Neural cell (in vitro differentiated cells): ENCODE measurements around the gene BBS1. TPM values are rescaled to one million over a fixed set of nuclear protein-coding genes. Genes with fewer than 3 reads are reported as not detected.

Experiments
- H2AFZ ChIP-seq: fragments of 200-600, 300-800 bp; sonication (generic), shearing (Covaris generic); 2 replicates; pipeline ENCODE4 v1.6.0; 2014; ENCODE audit warnings: low read depth, mild to moderate bottlenecking, antibody characterized with exemption, low read length, moderate library complexity
- H3F3A ChIP-seq: fragments of 200-600 bp; shearing (Covaris generic); 2 replicates; pipeline ENCODE4 v1.6.1; 2016; ENCODE audit warnings: mild to moderate bottlenecking, moderate library complexity, mixed read lengths, antibody characterized with exemption, low read length; ENCODE audit not compliant: insufficient read depth, poor library complexity, severe bottlenecking
- H3K27ac ChIP-seq: fragments of 200-600, 300-800 bp; sonication (generic), shearing (Covaris generic); 2 replicates; pipeline ENCODE4 v1.5.1; 2014; ENCODE audit warnings: mild to moderate bottlenecking, low read length, moderate library complexity
- H3K27me3 ChIP-seq: fragments of 300-800, 200-600 bp; sonication (generic), shearing (Covaris generic); 2 replicates; pipeline ENCODE4 v1.6.0; 2014; ENCODE audit warnings: mild to moderate bottlenecking, low read depth, low read length, moderate library complexity; ENCODE audit not compliant: insufficient read depth
- H3K36me3 ChIP-seq: fragments of 300-800, 200-600 bp; sonication (generic), shearing (Covaris generic); 2 replicates; pipeline ENCODE4 v1.5.1; 2014; ENCODE audit warnings: mild to moderate bottlenecking, antibody characterized with exemption, low read length, moderate library complexity; ENCODE audit not compliant: insufficient read depth
- H3K4me2 ChIP-seq: fragments of 300-800, 200-600 bp; sonication (generic), shearing (Covaris generic); 2 replicates; pipeline ENCODE4 v1.6.0; 2014; ENCODE audit warnings: mild to moderate bottlenecking, low read length
- H3K4me3 ChIP-seq: fragments of 300-800, 200-600 bp; sonication (generic), shearing (Covaris generic); 2 replicates; pipeline ENCODE4 v1.5.1; 2014; ENCODE audit warnings: mild to moderate bottlenecking, low read length, moderate library complexity
- H3K79me2 ChIP-seq: fragments of 200-600 bp; shearing (Covaris generic); replicated peaks from 2 replicates; pipeline ENCODE4 v1.6.0; 2014; ENCODE audit warnings: mild to moderate bottlenecking, low read length, moderate library complexity; ENCODE audit not compliant: insufficient read depth
- H3K9ac ChIP-seq: fragments of 300-800, 200-600 bp; sonication (generic), shearing (Covaris generic); 2 replicates; pipeline ENCODE4 v1.6.1; 2016; ENCODE audit warnings: mild to moderate bottlenecking, low read length, mixed read lengths
- H3K9me2 ChIP-seq: fragments of 200-600 bp; shearing (Covaris generic); 2 replicates; pipeline ENCODE4 v1.6.1; 2016; ENCODE audit warnings: mild to moderate bottlenecking, low read length, mixed read lengths; ENCODE audit not compliant: insufficient read depth
- H3K9me3 ChIP-seq: fragments of 200-600, 300-800 bp; sonication (generic), shearing (Covaris generic); 2 replicates; pipeline ENCODE4 v1.6.1; 2016; ENCODE audit warnings: mild to moderate bottlenecking, mixed run types, low read length, moderate library complexity, mixed read lengths
- H4K20me1 ChIP-seq: fragments of 200-600 bp; shearing (Covaris generic); 2 replicates; pipeline ENCODE4 v1.6.1; 2016; ENCODE audit warnings: mild to moderate bottlenecking, mixed run types; ENCODE audit not compliant: insufficient read depth
- EP300 ChIP-seq: fragments of 450-650 bp; conservative IDR thresholded peaks from 2 replicates; pipeline ENCODE4 v1.6.1; 2014; ENCODE audit warnings: antibody characterized with exemption, mild to moderate bottlenecking, moderate library complexity; ENCODE audit not compliant: poor library complexity, severe bottlenecking
- EZH2 ChIP-seq: fragments of 200-600, 300-800 bp; shearing (Covaris generic), sonication (generic); IDR thresholded peaks from 2 replicates; pipeline ENCODE4 v1.6.1; 2014; ENCODE audit warnings: antibody characterized with exemption, low read length, borderline replicate concordance, mild to moderate bottlenecking; ENCODE audit not compliant: insufficient read depth, poor library complexity, severe bottlenecking
- MXI1 ChIP-seq: fragments of 450-650 bp; conservative IDR thresholded peaks from 2 replicates; pipeline ENCODE4 v1.6.1; 2014; ENCODE audit warnings: antibody characterized with exemption, mild to moderate bottlenecking; ENCODE audit not compliant: poor library complexity, severe bottlenecking
- POLR2AphosphoS5 ChIP-seq: IDR thresholded peaks from 2 replicates; pipeline ENCODE4 v1.6.1; 2012
- RAD21 ChIP-seq: fragments of 450-650 bp; conservative IDR thresholded peaks from 2 replicates; pipeline ENCODE4 v1.6.1; 2014; ENCODE audit warnings: antibody characterized with exemption, mild to moderate bottlenecking, moderate library complexity
- SMC3 ChIP-seq: fragments of 450-650 bp; conservative IDR thresholded peaks from 2 replicates; pipeline ENCODE4 v1.6.1; 2014; ENCODE audit warnings: antibody characterized with exemption, mild to moderate bottlenecking, moderate library complexity; ENCODE audit not compliant: poor library complexity
- TAF1 ChIP-seq: IDR thresholded peaks from 2 replicates; pipeline ENCODE4 v1.6.1; 2012; ENCODE audit warnings: low read depth
- polyA plus RNA-seq: library from polyadenylated mRNA; depleted of rRNA; stranded (reverse); fragments of >200 nt; gene quantifications from 2 replicates; pipeline ENCODE4 v1.2.3, GENCODE V29; 2014
- TF ChIP-seq, protein P1 (sequence below): fragments of 450-650 bp; IDR thresholded peaks from 2 replicates; pipeline ENCODE4 v1.5.1; 2014; ENCODE audit warnings: antibody characterized with exemption, mild to moderate bottlenecking, moderate library complexity; ENCODE audit not compliant: poor library complexity, severe bottlenecking
- TF ChIP-seq, protein P2 (sequence below): IDR thresholded peaks from 2 replicates; pipeline ENCODE4 v1.6.1; 2012; ENCODE audit warnings: borderline replicate concordance

BBS1 gene
- polyA plus RNA-seq, 1 donor from 2014 or later, result 69.5 TPM

DNA sequence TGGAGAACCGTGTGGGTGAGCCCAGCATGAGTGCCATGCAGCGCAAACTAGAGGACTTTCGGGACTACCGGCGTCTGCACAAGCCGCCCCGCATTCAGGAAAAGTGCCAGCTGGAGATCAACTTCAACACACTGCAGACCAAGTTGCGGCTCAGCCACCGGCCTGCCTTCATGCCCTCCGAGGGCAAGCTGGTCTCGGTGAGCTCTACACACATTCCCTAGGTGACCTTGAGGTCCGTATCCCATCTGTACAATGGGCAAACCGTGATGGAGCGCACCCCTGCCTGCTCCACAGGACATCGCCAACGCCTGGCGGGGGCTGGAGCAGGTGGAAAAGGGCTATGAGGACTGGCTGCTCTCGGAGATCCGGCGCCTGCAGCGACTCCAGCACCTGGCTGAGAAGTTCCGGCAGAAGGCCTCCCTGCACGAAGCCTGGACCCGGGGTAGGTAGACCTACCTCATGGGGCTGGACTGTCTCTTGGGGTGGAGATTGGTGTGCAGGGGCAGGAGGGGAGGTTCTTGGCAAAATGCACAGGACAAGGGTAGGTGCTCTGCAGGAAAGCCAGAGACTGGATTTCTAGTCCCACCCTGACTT, 47.4 kb downstream of the BBS1 start:
- H3K9ac ChIP-seq, result no peak overlapping the region
- no peak overlapping the region for H2AFZ ChIP-seq
- H3K36me3 ChIP-seq, result no peaks in the 10 kb centered on the region
- H3K27ac ChIP-seq, result no peak overlapping the region
- H4K20me1 ChIP-seq, result no peaks in the 10 kb centered on the region
- H3K9me3 ChIP-seq, result no peaks in the 10 kb centered on the region
- no peaks in the 10 kb centered on the region for H3F3A ChIP-seq
- no peak overlapping the region for H3K4me3 ChIP-seq
- TF ChIP-seq, protein P1, sequence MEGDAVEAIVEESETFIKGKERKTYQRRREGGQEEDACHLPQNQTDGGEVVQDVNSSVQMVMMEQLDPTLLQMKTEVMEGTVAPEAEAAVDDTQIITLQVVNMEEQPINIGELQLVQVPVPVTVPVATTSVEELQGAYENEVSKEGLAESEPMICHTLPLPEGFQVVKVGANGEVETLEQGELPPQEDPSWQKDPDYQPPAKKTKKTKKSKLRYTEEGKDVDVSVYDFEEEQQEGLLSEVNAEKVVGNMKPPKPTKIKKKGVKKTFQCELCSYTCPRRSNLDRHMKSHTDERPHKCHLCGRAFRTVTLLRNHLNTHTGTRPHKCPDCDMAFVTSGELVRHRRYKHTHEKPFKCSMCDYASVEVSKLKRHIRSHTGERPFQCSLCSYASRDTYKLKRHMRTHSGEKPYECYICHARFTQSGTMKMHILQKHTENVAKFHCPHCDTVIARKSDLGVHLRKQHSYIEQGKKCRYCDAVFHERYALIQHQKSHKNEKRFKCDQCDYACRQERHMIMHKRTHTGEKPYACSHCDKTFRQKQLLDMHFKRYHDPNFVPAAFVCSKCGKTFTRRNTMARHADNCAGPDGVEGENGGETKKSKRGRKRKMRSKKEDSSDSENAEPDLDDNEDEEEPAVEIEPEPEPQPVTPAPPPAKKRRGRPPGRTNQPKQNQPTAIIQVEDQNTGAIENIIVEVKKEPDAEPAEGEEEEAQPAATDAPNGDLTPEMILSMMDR, result no peak
- TF ChIP-seq POLR2AphosphoS5 (no peak), EP300 (no peak), MXI1 (no peak), TAF1 (no peak), SMC3 (no peak), RAD21 (no peak)
- TF ChIP-seq, protein P2, sequence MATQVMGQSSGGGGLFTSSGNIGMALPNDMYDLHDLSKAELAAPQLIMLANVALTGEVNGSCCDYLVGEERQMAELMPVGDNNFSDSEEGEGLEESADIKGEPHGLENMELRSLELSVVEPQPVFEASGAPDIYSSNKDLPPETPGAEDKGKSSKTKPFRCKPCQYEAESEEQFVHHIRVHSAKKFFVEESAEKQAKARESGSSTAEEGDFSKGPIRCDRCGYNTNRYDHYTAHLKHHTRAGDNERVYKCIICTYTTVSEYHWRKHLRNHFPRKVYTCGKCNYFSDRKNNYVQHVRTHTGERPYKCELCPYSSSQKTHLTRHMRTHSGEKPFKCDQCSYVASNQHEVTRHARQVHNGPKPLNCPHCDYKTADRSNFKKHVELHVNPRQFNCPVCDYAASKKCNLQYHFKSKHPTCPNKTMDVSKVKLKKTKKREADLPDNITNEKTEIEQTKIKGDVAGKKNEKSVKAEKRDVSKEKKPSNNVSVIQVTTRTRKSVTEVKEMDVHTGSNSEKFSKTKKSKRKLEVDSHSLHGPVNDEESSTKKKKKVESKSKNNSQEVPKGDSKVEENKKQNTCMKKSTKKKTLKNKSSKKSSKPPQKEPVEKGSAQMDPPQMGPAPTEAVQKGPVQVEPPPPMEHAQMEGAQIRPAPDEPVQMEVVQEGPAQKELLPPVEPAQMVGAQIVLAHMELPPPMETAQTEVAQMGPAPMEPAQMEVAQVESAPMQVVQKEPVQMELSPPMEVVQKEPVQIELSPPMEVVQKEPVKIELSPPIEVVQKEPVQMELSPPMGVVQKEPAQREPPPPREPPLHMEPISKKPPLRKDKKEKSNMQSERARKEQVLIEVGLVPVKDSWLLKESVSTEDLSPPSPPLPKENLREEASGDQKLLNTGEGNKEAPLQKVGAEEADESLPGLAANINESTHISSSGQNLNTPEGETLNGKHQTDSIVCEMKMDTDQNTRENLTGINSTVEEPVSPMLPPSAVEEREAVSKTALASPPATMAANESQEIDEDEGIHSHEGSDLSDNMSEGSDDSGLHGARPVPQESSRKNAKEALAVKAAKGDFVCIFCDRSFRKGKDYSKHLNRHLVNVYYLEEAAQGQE, result no peak
- H3K9me2 ChIP-seq, result no peaks in the 10 kb centered on the region
- no peak overlapping the region for H3K4me2 ChIP-seq
- H3K79me2 ChIP-seq, result no peaks in the 10 kb centered on the region
- H3K27me3 ChIP-seq, result no peaks in the 10 kb centered on the region

DNA sequence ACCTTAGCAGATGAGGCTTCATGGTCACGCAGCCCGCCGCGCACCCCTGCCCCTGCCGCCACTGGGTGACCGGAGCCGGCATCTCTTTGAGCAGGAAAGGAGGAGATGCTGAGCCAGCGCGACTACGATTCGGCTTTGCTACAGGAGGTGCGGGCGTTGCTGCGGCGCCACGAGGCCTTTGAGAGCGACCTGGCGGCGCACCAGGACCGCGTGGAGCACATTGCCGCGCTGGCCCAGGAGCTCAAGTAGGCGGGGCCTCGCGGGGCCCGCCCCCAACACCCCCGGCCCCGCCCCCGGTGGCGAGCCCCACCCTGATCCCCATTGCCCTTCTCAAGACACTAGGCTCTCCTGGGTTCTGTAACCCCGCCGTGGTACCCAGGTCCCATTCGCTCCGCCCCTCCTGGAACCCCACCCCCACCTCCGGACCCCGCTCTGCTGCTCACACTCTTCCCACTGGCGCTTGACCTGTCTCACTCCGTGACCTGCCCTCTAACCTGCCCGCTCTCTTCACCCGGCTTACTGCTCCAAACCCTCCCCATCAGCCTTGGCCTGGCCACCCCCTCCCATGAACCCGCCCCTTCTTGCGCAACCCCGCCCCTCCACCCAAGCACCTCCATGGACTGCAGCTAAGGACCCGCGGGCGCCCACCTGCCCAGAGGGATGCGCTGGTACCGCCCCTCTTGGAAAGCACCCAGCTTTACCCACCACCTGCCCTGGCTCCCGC, 48.9 kb downstream of the BBS1 start:
- no peak overlapping the region for H3K27ac ChIP-seq
- no peaks in the 10 kb centered on the region for H3K9me2 ChIP-seq
- no peak overlapping the region for H3K9ac ChIP-seq
- H3K27me3 ChIP-seq, result no peaks in the 10 kb centered on the region
- H3K36me3 ChIP-seq, result no peaks in the 10 kb centered on the region
- no peaks in the 10 kb centered on the region for H3K9me3 ChIP-seq
- H3F3A ChIP-seq, result no peaks in the 10 kb centered on the region
- H4K20me1 ChIP-seq, result no peaks in the 10 kb centered on the region
- no peak overlapping the region for H3K4me2 ChIP-seq
- H3K79me2 ChIP-seq, result no peaks in the 10 kb centered on the region
- TF ChIP-seq, protein P2, result no peak
- TF ChIP-seq TAF1, result no peak
- TF ChIP-seq SMC3, result no peak
- no peak for TF ChIP-seq POLR2AphosphoS5
- TF ChIP-seq, protein P1, result no peak
- no peak for TF ChIP-seq RAD21
- TF ChIP-seq EP300, result no peak
- no peak for TF ChIP-seq EZH2
- no peak for TF ChIP-seq MXI1
- H3K4me3 ChIP-seq, result no peak overlapping the region
- no peak overlapping the region for H2AFZ ChIP-seq
